ENCODE data around the gene TNC. TPM values are rescaled to one million over a fixed set of nuclear protein-coding genes. Genes with fewer than 3 reads are reported as not detected.

Gene TNC
- total RNA-seq, 1 experiment from 2014 or later, result 11.4 TPM

DNA sequence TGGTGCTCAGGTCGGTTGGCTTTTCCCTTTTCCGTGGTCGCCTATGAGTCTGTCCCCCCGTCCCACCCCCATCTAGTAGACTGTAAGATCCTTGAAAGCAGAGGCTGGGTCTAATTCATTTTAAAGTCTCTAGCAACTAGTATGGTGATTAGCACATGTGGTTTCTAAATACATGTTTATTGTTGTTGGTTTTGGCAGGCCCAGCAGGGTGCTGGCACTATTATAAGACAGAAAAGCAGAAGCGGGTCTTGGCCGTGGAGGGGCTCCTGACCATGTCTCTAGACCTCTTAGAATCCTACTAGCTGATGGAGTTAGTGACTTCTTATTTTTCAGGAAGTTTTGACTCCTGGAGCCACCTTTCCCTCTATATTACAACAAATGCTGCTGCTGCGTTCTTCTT, 126.1 kb downstream of the TNC start:
- BruUV-seq (replicated peaks), result no TSS peak
- 0 out of 2 replicates have a peak, but pooled peaks cover 4% of the 10 kb centered on the region for H3K4me1 ChIP-seq
- H3K27me3 ChIP-seq (replicated peaks; ENCODE audit: control insufficient read depth, insufficient read depth, low read length), result no peaks in the 10 kb centered on the region
- H3K4me3 ChIP-seq (ENCODE audit: low read depth, low read length), result no peak overlapping the region
- no peak for DNase-seq
- Mint-ChIP-seq H3K27ac (ENCODE audit: unreplicated experiment) (no peak overlapping the region), H3K4me1 (ENCODE audit: low read depth, unreplicated experiment) (no peaks in the 10 kb centered on the region), H3K27me3 (ENCODE audit: insufficient read depth, unreplicated experiment) (no peaks in the 10 kb centered on the region), H3K9me3 (ENCODE audit: unreplicated experiment) (no peaks in the 10 kb centered on the region), H3K36me3 (ENCODE audit: insufficient read depth, unreplicated experiment) (no peaks in the 10 kb centered on the region), H3K4me3 (ENCODE audit: unreplicated experiment) (no peak overlapping the region)
- H3K36me3 ChIP-seq (ENCODE audit: control insufficient read depth, insufficient read depth, low read length), result no peaks in the 10 kb centered on the region
- POLR2A ChIA-PET, result no interaction called here
- TF ChIP-seq, protein P1, sequence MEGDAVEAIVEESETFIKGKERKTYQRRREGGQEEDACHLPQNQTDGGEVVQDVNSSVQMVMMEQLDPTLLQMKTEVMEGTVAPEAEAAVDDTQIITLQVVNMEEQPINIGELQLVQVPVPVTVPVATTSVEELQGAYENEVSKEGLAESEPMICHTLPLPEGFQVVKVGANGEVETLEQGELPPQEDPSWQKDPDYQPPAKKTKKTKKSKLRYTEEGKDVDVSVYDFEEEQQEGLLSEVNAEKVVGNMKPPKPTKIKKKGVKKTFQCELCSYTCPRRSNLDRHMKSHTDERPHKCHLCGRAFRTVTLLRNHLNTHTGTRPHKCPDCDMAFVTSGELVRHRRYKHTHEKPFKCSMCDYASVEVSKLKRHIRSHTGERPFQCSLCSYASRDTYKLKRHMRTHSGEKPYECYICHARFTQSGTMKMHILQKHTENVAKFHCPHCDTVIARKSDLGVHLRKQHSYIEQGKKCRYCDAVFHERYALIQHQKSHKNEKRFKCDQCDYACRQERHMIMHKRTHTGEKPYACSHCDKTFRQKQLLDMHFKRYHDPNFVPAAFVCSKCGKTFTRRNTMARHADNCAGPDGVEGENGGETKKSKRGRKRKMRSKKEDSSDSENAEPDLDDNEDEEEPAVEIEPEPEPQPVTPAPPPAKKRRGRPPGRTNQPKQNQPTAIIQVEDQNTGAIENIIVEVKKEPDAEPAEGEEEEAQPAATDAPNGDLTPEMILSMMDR (IDR thresholded peaks at IDR 0.05; ENCODE audit: insufficient read depth in 1 of 2, low read depth in 1 of 2, low read length in 1 of 2, severe bottlenecking in 1 of 2, unreplicated experiment in 1 of 2), result no peak
- no peaks in the 10 kb centered on the region for H3K9me3 ChIP-seq
- CTCF ChIA-PET, result no interaction called here
- intact Hi-C loops (cut with micrococcal nuclease; ENCODE audit: unreplicated experiment), result no loop called here

DNA sequence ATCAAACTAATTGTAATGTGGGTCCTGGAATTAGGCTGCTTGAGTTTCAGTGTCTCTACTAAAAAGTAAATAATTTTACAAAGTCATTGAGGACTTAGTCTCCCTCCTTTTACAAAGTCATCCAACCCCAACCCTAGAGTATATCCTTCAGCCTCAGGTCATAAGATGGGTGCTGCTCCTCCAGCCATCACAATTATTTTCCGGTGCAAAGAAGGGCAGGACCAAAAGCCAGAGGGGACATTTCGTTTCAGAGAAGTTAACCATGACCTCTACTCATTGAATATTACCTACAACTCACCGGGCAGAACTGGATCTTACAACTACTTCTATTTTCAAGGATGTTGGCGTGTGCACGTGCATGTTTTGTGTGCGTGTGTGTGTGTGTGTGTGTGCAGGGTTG, 127.1 kb downstream of the TNC start:
- DNase-seq, result no peak
- no peaks in the 10 kb centered on the region for H3K27me3 Mint-ChIP-seq (ENCODE audit: insufficient read depth, unreplicated experiment)
- H3K4me1 Mint-ChIP-seq (ENCODE audit: low read depth, unreplicated experiment), result no peaks in the 10 kb centered on the region
- H3K27ac Mint-ChIP-seq (ENCODE audit: unreplicated experiment), result no peak overlapping the region
- POLR2A ChIA-PET, result no interaction called here
- Histone ChIP-seq H3K4me1 (peaks cover 10% of the 10 kb centered on the region), H3K36me3 (ENCODE audit: control insufficient read depth, insufficient read depth, low read length) (no peaks in the 10 kb centered on the region), H3K9me3 (no peaks in the 10 kb centered on the region), H3K27me3 (replicated peaks; ENCODE audit: control insufficient read depth, insufficient read depth, low read length) (no peaks in the 10 kb centered on the region), H3K4me3 (ENCODE audit: low read depth, low read length) (no peak overlapping the region)
- intact Hi-C loops (cut with micrococcal nuclease; ENCODE audit: unreplicated experiment), result no loop called here
- H3K4me3 Mint-ChIP-seq (ENCODE audit: unreplicated experiment), result no peak overlapping the region
- TF ChIP-seq, protein P1 (IDR thresholded peaks at IDR 0.05; ENCODE audit: insufficient read depth in 1 of 2, low read depth in 1 of 2, low read length in 1 of 2, severe bottlenecking in 1 of 2, unreplicated experiment in 1 of 2), result no peak
- CTCF ChIA-PET, result no interaction called here
- no peaks in the 10 kb centered on the region for H3K36me3 Mint-ChIP-seq (ENCODE audit: insufficient read depth, unreplicated experiment)
- BruUV-seq (replicated peaks), result no TSS peak
- H3K9me3 Mint-ChIP-seq (ENCODE audit: unreplicated experiment), result no peaks in the 10 kb centered on the region

DNA sequence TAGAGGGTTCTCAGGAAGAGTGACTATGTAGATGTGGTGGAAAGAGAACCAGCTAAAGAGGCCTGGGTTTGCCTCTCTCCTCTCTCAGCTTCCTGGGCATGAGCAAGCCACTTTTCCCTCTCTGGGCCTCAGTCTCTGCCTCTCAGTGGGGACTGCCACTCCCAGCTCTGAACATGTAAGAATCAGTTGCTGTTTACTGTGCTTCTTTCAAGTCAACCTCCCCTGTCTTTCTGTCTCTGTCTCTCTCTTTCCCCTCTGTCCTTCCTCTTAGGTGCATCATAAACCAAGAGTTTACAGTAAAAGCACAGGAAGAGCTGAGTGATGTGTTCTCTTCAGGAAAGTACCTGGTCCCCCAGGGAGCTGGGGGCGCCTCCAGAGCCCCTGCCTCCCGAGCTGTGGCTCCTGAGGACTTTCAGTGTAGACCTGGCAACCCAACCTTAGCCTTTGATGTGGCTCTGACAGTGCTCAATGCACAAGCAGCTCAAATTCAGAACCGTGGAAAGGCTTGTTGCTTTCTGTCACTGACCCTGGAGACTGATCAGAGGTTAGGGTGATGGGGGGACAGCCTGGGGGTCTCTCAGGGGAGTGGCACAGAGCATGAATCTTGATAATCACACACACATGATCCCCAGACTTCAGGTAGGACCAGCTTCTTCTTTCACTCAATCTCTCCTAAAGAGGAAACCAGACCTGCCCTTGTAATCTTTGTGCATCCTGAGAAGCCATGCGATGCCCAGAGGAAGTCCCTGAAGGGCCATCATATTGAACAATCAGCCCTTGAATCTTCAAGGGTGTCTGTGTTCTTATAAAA, 128.2 kb downstream of the TNC start:
- Mint-ChIP-seq H3K4me3 (ENCODE audit: unreplicated experiment) (no peak overlapping the region), H3K27me3 (ENCODE audit: insufficient read depth, unreplicated experiment) (no peaks in the 10 kb centered on the region), H3K4me1 (ENCODE audit: low read depth, unreplicated experiment) (no peaks in the 10 kb centered on the region), H3K36me3 (ENCODE audit: insufficient read depth, unreplicated experiment) (no peaks in the 10 kb centered on the region), H3K9me3 (ENCODE audit: unreplicated experiment) (no peaks in the 10 kb centered on the region), H3K27ac (ENCODE audit: unreplicated experiment) (no peak overlapping the region)
- intact Hi-C loops (cut with micrococcal nuclease; ENCODE audit: unreplicated experiment), result no loop called here
- ChIA-PET POLR2A (no interaction called here), CTCF (no interaction called here)
- H3K4me1 ChIP-seq, result peaks cover 10% of the 10 kb centered on the region
- no peak for DNase-seq
- no TSS peak for BruUV-seq (replicated peaks)
- no peaks in the 10 kb centered on the region for H3K9me3 ChIP-seq
- H3K27me3 ChIP-seq (replicated peaks; ENCODE audit: control insufficient read depth, insufficient read depth, low read length), result no peaks in the 10 kb centered on the region
- TF ChIP-seq, protein P1 (IDR thresholded peaks at IDR 0.05; ENCODE audit: insufficient read depth in 1 of 2, low read depth in 1 of 2, low read length in 1 of 2, severe bottlenecking in 1 of 2, unreplicated experiment in 1 of 2), result no peak
- H3K4me3 ChIP-seq (ENCODE audit: low read depth, low read length), result no peak overlapping the region
- no peaks in the 10 kb centered on the region for H3K36me3 ChIP-seq (ENCODE audit: control insufficient read depth, insufficient read depth, low read length)
